C4-2B (cell line): ENCODE data around the gene BTBD17.

Experiments
- CTCF ChIP-seq: fragments of 450-650 bp; conservative IDR thresholded peaks from 2 replicates; pipeline ENCODE4 v1.5.1; 2017; ENCODE audit warnings: mild to moderate bottlenecking
- ZFX ChIP-seq: fragments of 450-650 bp; IDR thresholded peaks from 2 replicates; pipeline ENCODE4 v1.6.1; 2017

GRCh38 chr17:74325376-74325742 lies 36.3 kb downstream of the BTBD17 start:
- TF ChIP-seq CTCF, result no peak
- TF ChIP-seq ZFX, result no peak
